NB4 (cell line): ENCODE results near the gene POMZP3.
"Not testable (repeated sequence)": the region's sequence is repeated elsewhere in the genome, so short reads cannot be mapped to it uniquely, and the experiment has no call there.

Experiments
- DNase-seq: peaks from one replicate; pipeline ENCODE4 v3.0.0; 2010; ENCODE audit warnings: low read depth
- H3K4me3 ChIP-seq: one replicate; pipeline ENCODE4 v1.5.1; 2011; ENCODE audit warnings: mild to moderate bottlenecking, low read depth, low read length, moderate library complexity
- MYC ChIP-seq: IDR thresholded peaks from 2 replicates; pipeline ENCODE4 v1.6.1; 2011; ENCODE audit warnings: low read depth, low read length
- TF ChIP-seq, protein P1 (sequence below): IDR thresholded peaks from 2 replicates; pipeline ENCODE4 v1.6.1; 2011; ENCODE audit warnings: low read depth, low read length

Gene POMZP3

DNA sequence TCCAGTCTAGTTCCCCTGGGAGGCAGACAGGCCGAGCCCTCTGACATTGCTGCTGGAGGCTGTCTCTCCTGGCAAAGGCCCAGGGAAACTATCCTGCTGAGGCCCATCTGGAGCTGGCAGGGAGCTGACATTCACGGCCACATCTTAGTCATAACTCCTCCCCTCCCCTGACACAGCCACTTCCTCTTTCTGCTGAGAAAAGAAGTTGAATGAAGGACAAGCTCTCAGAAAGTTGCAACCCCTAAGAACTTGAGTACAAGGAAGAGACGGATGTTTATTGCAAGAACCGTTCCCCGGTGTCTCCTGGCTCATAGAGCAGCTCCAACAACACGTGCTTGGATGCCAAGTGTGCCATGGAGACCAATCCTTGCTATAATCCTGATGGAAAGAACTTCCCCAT lies 21.1 kb downstream of the POMZP3 start:
- peak; percentile 93 for DNase-seq
- not testable (repeated sequence) for H3K4me3 ChIP-seq
- TF ChIP-seq MYC = peak; percentile 71
- TF ChIP-seq, protein P1, sequence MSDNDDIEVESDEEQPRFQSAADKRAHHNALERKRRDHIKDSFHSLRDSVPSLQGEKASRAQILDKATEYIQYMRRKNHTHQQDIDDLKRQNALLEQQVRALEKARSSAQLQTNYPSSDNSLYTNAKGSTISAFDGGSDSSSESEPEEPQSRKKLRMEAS = peak; percentile 81

DNA sequence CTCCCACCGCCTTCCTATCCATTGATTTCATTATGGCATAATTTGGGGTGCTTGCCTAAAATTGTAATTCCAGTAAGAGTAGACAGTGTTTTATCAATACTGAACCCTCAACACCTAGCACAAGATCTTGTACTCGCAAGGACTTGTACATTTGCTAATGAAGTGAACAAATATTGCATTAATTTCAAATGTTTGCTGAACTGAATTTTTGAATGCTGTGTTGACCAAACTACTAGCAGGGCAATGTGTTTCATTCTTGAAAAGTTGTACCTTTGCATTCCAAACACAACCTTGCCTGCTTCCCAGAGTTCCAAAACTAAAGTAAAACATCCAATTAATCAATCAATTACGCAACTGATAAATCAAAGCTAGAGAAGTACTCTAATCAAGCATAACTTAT lies 26.4 kb downstream of the POMZP3 start:
- not testable (repeated sequence) for DNase-seq, H3K4me3 ChIP-seq

DNA sequence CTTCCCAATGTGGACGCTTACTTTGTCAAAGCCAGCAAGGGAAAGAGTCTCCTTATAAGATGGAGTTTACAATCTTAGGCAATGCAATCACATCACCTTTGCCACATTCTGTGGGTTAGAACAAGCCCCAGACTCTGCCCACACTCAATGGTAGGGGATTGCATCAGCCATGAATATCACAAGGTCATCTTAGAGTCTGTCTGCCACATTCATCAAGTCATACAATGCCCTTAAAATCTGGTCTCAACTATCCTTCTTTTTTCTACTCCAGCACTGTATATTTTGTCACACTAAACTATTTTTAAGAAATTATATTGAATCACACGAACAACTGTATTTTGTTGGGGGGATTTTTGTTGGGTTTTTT lies 27.0 kb downstream of the POMZP3 start:
- H3K4me3 ChIP-seq, DNase-seq: not testable (repeated sequence)

DNA sequence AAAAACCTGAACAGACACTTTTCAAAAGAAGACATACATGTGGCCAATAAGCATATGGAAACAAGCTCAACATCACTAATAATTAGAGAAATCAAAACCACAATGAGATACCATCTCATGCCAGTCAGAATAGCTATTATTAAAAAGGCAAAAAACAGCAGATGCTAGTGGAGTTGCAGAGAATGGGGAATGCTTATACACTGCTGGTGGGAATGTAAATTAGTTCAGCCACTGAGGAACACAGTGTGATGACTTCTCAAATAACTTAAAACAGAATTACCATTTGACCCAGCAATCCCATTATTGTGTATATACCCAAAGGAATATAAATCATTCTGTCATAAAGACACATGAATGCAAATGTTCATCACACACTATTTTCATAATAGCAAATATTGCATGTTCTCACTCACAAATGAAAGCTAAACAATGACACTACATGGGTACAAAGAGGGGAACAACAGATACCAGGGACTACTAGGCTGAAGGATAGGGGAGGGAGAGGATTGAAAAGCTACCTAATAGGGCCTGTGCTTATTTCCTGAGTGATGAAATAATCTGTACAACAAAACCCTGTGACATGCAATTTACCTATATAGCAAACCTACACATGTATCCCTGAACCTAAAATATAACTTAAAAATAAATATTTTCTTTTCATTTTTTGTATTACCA lies 28.4 kb downstream of the POMZP3 start:
- DNase-seq = peak; percentile 8
- H3K4me3 ChIP-seq = not testable (repeated sequence)

GRCh38 chr7:76597288-76597687 lies 29.8 kb downstream of the POMZP3 start:
- peak; percentile 12 for DNase-seq
- H3K4me3 ChIP-seq = not testable (repeated sequence)

GRCh38 chr7:76592694-76593093 lies 34.4 kb downstream of the POMZP3 start:
- H3K4me3 ChIP-seq, DNase-seq: not testable (repeated sequence)

- DNase-seq, H3K4me3 ChIP-seq: not testable (repeated sequence)
Observed at GRCh38 chr7:76591602-76592304, 35.3 kb downstream of the POMZP3 start.

DNA sequence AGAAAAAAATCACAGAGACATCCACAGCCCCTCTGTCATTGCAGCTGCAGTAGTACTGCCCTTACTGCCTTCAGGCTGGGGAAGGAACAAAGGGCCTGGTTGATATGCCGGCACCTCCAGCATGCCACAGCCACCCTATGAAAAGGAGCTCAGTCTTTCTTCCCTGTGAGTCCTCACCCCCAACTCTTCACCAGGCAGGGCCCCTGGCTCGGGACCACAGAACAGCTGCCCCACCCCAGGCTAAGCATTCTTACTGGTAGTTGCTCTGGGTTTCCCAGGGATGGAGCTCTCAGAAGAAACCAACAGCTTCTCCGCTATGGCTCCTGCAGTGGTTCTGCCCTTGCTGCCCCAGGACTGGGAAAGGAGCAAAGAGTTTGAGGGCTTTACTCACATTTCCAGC lies 36.0 kb downstream of the POMZP3 start:
- H3K4me3 ChIP-seq, DNase-seq: not testable (repeated sequence)

DNA sequence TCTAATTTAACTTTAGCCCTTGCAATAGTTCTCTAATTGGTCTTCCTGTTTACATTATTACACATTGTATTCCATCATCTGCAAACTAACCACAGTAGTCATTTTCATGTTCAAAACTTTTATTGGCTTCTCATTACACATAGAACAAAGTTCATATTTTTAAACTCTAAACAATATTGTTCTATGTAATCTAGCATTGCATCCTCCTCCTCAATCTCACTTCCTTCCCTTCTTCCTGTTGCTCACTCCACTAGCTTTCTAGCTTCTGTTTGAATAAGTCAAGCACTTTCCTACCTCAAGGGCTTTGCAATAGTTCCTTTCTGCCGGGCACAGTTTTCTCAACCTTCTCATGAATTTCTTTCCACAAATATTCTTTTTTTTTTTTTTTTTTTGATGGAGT lies 38.5 kb downstream of the POMZP3 start:
- not testable (repeated sequence) for H3K4me3 ChIP-seq, DNase-seq

DNA sequence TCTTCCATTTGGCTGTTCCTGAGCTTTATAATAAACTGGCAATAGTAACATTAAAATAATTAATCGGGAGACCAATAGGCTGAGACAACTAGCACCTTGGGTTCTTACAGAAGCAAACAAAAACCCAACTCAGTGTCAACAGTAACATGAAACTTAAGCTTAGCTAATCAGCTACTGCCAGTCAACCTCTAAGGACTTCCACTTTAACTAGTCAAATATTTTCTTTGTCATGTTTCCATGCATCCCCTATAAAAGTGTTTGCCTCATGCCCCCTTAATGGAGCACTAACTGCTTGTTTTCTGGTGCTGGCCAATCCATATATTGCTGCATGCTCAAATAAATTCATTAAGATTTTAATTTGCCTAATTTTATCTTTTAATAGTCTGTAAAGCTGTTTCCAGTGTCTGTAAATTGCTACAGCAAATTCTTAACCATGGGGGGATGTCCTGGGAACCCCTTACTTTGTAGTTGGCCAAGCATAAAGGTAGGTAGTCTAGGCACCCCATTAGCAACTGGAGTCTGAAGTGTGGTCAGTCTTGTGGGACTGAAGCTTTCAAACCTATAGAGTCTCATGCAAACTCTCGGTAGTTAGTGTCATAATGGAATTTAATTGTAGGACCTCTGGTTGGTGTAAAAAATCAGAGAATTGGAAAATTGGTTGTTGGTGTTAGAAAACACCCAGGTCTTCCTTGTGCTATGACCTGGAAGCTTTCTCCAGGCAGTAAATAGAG lies 40.3 kb downstream of the POMZP3 start:
- DNase-seq, H3K4me3 ChIP-seq: not testable (repeated sequence)

GRCh38 chr7:76583636-76584281 lies 43.3 kb downstream of the POMZP3 start:
- not testable (repeated sequence) for H3K4me3 ChIP-seq, DNase-seq

- H3K4me3 ChIP-seq = not testable (repeated sequence)
- DNase-seq = peak; percentile 25
Observed at GRCh38 chr7:76582848-76583631, 44.0 kb downstream of the POMZP3 start.

DNA sequence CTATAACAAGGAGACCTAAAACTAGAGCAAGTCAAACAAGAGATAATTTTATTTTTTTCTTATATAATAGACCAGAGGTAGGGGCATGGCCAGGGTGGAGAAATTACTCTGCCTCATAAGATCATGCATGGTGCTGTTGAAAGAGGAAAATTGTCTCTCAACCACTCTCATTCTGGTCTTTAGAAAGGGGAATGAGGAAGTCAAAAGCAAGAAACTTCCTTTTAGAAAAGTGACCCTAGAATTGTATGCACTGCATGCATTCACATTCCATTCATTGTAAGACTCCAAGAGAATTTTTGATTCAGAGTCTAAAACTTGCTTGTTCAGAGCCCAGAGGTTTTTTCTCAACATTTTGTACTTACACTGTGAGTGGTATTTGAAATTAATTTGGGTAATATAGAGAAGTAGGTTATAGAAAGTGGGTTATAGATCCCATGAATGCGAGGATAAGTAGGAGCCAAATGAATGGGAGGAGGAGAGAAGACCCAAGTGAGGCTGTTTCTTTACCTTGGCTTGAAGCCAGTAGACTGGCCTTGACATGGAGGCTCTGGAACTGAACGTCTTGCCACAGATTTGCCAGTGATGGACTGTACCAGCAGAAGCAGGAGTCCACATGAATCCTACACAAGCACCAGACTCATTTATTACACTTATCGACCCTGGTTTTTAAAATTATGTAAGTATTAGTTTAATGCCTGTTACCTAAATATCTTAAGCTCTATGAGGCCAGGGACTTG lies 51.0 kb downstream of the POMZP3 start:
- H3K4me3 ChIP-seq, DNase-seq: not testable (repeated sequence)

DNA sequence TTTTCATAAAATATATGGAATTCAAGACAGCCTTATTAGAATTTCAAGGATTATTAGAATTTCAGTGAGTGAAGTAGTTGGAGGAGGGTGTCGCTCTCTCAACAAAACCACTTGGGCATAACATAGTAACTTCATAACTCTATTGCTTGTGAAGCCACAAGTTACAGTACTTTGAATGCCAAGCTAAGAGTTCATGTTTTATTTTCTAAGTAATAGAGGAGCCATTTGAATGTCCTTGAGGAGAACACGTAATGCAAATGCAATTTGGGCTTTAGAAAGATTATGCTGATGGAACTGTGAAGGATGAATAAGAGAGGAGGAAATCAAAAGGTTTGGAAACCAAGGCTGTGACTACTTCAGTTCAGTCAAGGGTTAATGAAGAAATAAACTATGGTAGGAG lies 51.6 kb downstream of the POMZP3 start:
- not testable (repeated sequence) for DNase-seq, H3K4me3 ChIP-seq

GRCh38 chr7:76572296-76572695 lies 54.8 kb downstream of the POMZP3 start:
- not testable (repeated sequence) for H3K4me3 ChIP-seq, DNase-seq

DNA sequence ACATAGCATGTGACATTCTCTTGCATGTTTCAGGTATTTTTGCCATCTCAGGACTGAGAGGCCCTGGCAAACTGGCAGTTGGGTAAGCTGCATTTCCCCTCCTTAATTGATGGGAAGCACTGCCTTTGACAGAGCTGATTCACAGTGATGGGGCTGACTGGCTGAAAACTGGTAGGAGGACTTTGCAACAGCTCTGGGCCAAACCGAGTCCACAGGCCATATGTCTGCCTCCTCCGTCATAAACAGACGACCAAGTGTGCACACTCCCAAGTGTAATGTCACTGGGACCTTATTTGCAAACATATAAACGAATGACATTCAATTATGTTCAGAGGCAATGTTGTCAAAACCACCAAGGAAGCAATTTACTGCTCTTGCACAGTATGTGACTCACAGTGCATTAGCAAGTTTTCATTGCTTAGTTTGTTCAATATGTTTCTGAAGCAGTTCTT lies 56.7 kb downstream of the POMZP3 start:
- DNase-seq = peak; percentile 95
- H3K4me3 ChIP-seq = not testable (repeated sequence)

DNA sequence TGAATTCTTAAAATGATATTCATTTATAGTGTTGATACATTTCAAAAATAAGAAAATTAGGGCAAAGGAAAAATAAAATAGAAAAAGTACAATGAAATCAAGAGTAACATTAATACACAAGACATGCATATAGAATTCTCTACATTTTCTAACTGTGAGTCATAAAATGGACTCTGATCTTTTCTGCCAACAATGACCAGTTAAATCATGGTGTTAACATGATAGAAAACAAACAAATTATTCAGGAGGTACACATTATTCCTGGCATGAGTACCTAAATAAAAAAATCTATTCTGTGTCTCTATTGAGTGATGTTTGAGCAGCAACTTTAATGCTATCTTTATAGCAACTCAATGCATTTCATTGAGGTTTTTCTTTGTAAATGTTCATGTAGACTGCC lies 58.3 kb downstream of the POMZP3 start:
- not testable (repeated sequence) for H3K4me3 ChIP-seq, DNase-seq
